Measurements from ENCODE around the gene GJC2.
"Not testable (repeated sequence)": the region's sequence is repeated elsewhere in the genome, so short reads cannot be mapped to it uniquely, and the experiment has no call there.

GJC2 gene

DNA sequence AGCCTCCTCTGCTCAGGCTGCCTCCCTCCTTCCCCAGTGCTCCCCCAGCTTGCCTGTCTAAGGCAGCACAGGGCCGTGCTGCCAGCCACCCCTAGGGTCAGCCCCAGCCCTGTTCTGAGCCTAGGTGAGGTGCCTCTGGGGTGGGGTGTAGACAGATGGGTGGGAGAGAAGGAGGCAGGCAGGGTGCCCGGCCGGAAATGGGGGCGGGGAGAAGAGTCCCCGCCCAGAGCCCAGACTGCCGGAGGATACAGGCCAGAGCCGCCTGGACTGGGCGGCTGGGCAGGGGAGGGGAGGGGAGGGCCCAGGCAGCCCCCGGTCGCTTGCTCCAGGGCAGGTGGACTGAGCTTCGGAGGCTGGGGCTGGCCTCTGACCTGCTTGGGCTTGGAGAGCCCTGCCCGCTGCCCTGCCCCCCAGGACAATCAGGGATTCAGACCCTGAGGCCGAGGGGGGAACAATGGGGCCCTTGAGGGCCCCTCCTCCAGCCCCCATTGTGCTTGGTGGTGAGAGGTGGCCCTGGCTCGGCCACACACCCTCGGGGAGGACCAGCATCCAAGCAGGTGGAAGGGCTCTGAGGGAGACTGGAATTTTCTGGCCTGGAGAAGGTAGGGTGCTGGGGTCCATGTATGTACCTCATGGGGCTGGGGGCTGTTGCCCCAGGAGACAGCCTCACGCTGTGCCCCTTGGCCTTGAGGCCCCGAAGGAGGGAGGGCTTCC, at the start of gene GJC2:
GJC2 (plus strand) TSS at position 525 of the 714 bp plus-strand sequence. CDS start 7,829 bp downstream, outside the sequence.
- DNase-seq (ENCODE audit: low spot score) = peak; percentile 64

DNA sequence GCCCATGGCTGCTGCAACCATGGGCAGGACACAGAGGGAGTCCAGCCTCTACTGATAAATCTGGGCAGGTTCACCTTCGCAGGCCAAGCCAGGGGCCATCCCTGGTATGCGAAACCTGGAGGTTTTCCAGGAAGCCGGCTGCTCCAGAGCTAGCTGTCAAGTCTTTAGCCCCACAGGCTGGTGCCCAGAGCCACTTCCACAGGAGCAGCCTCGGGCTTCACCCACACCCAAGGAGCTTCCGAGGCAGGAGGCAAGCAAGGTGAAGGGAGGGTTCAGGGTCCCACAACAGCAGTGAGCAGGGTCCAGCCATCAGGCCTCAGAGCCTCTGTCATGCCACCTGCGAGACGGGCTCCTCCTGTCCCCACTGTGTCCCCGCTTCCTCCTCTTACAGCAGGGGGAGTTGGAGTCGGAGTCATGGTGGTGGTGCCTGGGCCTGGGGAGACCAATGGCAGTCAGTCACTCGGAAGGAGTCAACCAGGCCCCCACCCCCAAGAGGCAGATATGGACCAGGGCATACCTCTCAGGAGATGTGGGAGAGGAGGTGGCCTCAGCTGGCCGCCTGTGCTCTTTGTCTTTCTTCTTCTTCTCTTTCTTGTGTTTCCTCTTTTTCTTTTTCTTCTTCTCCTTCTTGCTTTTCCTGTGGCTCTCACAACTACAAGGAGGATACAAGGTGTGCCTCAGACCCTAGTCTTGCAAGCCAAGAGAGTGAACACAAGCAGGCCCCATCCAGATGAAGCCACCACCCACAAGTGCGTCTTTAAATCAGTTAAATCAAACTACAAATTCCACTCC, 48.7 kb upstream of the GJC2 start:
- no peak for DNase-seq (ENCODE audit: low spot score)

DNA sequence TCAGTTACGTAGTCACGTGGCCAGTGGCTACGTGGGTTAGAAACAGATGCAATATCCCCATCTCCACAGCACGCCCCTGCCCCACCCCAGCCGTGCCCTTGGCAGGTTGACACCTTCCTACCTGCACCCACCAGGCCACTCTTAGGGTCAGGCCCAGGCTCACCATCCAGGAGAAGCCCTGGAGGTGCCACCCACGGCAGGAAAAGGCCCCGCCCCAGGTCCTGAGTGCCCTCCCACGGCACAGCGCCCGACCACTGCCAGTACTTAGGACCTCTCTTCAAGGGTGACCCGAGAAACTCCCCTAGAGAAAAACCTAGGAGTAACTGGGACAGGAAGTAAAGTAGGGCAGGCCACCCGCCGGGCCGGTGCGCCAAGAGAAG, 48.1 kb upstream of the GJC2 start:
- no peak for DNase-seq (ENCODE audit: low spot score)

DNA sequence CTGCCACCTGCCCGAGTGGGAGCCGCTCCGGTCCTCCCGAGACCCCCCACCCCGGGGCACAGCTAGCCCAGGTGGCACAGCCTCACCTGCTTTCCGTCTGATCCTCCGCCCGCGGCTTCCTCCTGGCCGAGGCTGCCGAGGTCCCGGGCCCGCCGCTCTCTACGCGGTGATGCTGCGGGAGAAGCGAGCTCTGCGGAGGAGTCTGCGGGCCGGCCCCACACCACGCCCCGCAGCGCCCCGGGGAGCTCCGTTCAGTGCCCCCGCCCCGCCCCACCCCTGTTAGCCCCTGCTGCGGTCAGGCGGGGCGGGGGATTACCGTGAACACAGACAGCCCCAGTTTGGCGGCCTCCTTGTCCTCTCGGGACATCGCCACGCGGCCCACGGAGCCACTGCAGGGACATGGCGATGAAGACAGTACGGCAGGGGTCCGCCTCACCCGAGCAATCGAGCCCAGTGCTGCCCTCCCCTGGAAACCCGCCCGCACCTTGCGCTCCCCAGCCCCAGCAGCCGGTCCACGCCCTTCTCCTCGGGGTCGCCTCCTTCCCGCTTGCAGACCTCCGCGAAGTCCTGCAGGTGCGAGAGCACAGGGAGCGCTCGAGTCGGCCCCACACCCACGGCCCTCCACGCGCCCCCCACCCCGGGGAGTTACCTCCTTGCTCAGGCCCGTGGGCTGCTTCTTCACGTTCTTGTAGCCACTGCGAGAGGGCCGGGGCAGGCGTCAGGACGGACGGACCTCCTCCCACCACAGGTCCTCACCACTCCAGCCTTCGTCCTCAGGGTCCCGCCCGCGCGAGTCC, 47.5 kb upstream of the GJC2 start:
- no peak for DNase-seq (ENCODE audit: low spot score)

DNA sequence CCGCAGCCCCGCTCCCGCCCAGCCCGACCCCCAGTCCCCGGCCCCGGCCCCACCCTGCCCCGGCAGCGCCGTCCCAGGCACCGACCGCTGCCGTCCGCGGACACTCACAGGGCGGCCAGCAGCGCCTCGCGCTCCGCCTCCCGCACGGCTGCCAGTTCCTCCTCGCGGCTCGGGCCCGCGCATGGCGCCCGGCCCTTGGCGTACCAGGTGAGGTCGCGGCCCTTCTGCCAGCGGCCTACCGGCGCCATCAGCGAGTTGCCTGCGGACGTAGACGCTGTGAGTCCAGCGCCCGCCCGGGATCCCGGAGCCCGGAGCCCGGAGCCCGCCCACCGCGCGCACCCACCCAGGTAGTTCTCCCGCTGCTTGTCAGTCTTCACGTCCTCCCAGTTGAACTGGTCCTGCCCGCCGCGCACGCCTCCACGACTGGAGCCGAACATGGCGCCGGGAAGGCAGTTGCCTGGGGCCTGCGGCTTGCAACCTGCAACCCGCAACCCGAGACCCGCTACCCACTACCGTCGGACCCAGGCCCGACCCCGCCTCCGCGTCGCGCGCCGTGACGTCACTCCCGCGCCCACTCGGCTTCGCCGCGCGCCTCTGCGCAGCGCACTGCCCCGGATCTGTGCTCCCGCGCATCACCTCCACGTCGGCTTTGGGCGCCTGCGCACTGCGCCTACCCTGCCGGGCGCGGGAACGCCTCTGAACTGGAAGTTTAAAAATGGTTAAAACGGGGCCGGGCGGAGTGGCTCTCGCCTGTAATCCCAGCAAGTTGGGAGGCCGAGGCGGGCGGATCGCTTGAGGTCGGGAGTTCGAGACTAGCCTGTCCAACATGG, 46.7 kb upstream of the GJC2 start, which contains the start of gene C1orf35:
C1orf35 (minus strand) TSS at position 535 of the 830 bp plus-strand sequence; CDS start at position 437, 98 bp downstream.
- DNase-seq (ENCODE audit: low spot score) = peak; percentile 89

DNA sequence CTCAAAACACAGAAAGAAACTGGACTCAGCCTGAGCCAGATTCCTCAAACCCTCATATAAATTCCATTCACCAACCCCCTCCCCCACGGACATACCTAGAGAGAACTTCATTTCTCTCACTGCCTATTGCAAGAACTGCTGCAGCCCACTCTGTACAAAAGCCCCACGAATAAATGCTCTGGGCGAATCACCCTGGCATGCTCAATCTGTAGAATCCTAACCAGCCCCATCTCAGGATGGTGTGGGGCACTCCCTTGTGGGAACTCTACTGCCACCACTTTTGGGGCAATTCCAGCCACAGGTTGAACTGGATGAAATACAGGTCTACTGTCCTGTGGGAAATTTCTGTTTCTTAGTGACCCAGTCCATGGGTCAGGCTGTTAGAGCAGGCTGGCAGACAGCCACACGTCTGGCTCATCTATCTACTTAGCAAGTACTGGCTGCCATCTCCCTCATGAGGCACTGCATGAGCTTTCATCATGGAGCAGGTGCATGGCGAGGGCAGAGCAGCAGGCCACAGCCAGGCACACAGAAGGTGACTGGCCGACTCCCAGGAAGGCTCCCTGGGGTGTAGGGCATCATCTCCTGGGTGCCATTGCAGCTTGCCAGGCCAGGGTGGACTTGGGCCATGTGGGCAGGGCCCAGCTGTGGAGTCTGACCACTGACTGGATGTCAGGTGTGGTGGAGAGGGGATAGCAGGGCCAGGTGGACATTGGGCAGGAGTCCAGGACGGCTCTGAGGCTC, 45.0 kb upstream of the GJC2 start:
- no peak for DNase-seq (ENCODE audit: low spot score)

DNA sequence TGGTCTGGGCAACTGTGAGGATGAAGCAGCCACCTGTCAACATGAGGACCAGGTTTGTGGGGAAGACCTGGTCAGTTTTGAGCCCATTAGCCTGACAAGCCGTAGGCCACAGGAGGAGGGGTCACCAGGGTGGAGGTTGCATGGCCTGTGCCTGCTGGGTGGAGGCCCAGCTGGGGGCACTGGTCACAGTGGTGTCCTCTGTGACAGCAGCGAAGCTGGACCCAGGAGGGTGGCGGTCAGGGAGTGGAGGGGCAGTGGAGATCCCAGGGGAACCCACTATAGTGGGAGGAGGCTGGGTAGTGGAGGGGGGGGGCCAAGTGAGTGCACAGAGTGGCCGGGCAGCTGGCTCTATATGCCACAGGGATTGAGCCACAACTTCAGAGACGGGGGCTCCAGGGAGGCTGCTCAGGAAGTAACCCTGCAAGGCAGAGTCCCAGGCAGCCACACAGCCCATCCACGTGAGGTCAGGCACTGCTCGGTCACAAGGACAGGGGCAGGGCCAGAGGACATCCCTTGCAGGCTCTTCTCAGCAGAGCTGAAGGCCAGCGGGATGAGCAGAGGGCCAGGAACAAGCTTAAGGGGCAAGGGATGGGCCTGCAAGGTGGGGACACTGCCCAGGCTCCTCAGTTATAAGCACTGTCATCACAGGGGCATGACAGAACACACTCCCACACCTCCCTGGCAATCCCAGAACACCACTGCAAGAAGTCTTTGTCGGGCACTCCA, 44.3 kb upstream of the GJC2 start:
- no peak for DNase-seq (ENCODE audit: low spot score)

DNA sequence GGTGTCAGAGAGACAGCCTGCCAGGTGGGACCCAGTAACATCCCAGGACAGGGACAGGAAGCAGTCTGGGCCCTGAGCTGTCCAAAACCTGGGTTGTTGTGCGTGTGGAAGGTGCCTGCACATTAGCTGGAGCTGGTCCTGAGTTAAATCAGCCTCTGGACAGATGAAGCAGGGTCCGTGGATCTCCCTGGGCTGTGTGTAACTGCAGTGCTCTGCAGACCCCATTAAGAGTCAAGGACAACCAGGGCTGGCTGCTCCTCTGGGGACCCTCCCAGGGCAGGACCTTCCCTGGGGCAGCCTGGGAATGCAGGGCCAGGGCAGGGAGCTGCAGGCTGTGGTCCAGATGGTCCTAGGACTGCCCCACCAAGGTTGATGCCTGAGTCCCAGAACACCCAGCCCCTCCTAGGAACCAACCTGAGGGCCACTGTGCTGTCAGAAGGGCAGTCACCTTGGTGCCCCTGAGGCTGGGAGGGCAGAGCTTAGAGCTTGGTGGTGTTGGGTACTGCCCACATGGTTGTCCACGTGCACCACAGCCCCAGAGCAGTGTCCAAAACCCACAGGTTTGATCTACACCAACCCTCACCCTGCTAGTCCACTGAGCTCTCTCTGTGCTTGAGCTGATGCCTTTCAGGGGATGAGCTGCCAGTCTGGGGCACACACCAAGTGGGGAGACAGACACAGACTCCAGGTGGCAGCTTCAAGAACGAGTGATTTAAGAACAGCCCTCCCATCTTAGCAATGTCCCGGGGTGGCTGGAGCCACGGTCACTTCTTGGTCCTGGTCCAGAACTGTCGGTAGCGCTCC, 43.5 kb upstream of the GJC2 start:
- no peak for DNase-seq (ENCODE audit: low spot score)

DNA sequence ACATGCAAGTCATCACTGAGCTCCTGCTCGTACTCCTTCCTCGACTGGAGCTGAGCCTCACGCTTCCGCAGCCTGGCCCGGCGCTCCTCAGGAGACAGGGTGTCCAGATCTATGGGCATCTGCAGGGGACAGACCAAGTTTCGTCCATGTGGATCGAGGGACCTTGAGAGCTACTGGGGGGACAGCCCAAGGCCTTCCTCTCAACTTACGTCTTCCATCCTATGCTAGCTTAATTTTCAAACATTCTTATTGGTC, 43.0 kb upstream of the GJC2 start:
- DNase-seq (ENCODE audit: low spot score) = no peak

DNA sequence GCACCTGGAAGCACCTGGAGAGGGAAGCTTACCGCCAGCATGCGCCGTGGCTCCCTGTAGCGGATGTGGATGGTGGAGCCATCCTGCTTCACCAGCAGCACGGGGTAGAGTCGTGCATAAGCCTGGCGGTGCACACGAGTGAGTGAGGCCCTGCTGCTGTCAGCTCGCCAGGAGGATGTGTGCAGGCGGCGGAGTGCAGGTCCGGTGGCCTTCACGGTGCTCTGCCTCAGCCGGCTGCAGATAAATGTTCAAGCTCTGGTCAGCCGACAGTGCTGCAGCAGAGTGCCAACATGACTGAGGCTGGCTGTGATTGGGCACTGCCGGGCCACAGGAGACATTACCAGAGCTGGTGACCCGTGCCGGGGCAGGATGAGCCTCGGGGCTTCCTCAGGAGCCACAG, 42.1 kb upstream of the GJC2 start:
- no peak for DNase-seq (ENCODE audit: low spot score)

DNA sequence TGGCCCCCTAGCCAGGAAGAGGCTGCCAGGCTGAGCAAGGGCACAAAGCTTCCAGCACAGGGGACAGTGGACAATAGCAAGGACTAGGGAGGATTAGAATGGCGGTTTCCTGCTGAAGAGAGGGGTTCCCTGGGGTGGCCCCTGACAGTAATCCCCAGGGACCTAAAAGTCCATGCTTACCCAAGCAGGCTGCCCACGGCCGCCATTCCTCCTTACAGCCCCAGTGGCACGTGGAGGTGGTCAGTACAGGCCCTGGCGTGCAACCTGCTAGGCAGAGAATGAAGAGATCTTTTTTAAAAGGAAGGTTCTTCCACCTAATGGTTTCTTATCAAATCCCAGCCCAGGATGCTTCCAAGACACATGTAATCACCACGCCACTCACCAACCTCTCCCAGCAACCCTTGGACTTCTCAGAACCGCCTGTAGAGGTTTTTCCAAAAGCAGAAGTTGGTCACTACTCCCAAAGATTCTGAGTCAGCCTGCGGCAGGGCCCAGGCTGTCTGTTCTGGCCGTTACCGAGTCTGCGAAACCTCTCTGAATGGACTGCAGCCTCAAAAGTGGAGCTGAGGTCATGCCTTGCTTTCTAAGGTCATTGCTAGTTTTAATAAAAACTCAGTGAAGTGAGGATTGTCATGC, 41.6 kb upstream of the GJC2 start:
- no peak for DNase-seq (ENCODE audit: low spot score)

DNA sequence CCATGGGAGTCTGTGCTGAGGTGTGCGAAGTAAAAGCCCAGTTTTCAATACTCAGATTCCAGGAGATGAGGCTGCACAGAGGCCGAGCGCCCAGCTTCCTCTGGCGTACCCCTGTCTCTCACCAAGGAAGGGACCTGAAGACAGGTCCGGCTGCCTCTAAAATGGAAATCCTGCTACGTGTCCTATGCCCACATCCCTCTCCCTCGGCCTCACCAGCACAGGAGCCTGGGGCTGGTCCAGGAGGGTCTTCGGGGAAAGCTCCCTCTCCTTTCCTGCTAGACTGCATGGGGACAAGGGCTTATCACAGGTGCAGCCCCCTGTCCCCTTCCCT, 41.0 kb upstream of the GJC2 start:
- DNase-seq (ENCODE audit: low spot score) = no peak

DNA sequence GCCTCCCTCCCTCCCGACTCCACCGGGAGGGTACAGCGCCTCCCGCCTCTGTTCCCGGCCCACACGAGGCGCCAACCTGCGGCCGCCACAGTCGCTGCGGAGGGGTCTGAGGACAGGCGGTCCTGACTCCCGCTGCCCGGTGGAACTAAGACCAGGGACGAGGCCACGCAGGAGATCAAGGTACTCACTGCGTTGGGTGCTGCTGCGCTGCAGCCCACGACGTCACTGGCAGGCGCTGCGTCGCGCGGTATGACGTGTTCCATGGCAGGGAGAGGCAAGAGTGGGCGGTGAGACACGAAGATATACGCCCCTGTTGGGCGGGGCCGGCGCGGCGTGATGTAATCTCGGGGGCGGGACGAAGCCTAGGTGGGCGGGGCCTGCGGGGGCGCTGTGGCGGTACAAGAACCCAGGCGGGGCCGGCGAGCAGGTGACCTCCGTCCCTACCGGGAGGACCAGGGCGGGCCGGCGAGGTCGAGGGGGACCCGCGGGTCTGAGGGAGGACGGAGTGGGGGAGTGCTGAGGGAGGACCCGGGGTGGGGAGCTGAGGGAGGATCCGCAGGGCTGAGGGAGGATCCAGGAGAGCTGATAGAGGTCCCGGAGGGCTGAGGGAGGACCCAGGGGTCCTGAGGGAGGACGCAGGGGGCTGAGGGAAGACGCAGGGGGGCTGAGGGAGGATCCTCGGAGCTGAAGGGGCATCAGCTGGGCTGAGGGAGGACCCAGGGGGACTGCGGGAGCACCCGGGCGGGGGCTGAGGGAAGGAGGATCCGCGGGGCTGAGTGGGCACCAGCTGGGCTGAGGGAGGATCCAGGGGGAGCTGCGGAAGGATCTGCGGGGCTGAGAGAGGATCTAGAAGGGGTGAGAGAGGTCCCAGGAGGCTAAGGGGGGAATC, 40.4 kb upstream of the GJC2 start, which contains the start of gene MRPL55:
MRPL55 (minus strand) TSS at position 227 of the 889 bp plus-strand sequence. CDS start 1,039 bp downstream, outside the sequence.
- DNase-seq (ENCODE audit: low spot score) = peak; percentile 98

DNA sequence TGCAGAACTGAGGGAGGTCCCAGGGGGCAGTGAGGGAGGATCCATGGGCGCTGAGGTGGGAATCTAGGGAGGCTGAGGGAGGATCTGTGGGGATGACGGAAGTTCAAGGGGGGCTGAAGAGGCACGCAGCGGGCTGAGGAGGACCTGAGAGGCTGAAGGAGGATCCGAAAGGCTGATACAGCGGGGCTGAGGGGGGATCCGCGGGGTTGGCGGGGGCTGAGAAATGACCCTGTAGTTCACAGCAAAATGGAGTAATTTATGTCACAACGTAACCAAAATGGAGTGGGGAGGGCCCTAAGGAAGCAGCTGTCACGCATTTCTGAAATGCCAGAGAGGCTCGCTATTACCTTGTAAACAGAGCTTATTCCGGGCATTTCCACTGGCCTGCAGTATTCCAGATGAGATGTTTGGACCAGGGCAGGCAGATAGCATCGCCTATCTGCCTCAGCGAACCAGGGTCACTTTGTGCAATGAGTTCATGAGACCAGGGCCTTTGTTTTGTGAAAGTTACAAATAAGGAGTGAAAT, 39.7 kb upstream of the GJC2 start:
- no peak for DNase-seq (ENCODE audit: low spot score)

DNA sequence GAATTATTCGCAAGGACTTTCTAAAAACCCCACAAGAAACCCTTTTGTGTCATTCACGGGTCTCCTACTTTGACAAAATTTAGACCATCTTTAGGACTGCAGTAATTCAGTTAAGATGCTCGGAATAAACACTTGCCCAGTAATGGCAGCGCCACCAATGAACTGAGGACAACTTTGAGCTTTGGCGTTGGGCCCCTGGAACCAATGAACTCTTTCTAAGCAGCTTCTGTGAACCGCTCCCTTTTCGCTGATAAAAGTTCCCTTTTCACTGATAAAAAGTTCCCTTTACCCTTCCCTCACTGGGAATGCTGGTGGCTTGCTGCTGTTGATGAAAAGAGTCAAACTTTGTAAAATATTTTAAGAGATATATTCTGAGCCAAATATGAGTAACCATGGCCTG, 39.2 kb upstream of the GJC2 start:
- DNase-seq (ENCODE audit: low spot score) = no peak

DNA sequence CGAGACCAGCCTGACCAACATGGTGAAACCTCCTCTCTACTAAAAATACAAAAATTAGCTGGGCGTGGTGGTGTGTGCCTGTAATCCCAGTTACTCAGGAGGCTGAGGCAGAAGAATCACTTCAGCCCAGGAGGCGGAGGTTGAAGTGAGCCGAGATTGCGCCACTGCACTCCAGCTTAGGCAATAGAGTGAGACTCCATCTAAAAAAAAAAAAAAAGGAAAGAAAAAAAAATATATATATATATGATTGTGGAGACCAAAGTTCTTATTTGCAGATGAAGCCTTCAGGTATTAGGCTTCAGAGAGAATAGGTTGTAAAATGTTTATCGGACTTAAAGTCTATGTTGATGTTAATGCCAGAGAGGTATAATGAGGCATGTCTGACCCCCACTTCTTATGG, 38.4 kb upstream of the GJC2 start:
- DNase-seq (ENCODE audit: low spot score) = not testable (repeated sequence)

DNA sequence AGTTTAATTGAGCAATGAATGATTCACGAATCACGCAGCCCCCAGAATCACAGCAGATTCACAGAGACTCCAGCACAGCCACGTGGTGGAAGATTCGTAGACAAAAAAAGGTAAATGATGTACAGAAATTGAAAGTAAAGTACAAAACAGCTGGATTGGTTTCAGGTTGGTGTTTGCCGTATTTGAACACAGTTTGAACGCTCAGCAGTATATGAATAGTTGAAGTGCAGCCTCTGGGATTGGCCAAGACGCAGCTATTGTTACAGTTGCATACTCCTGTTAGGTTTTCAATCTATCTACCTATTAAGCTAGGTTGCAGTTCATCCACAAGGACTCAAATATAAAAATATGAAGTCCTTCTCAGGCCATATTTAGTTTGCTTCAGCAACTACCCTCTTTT, 37.6 kb upstream of the GJC2 start:
- no peak for DNase-seq (ENCODE audit: low spot score)

DNA sequence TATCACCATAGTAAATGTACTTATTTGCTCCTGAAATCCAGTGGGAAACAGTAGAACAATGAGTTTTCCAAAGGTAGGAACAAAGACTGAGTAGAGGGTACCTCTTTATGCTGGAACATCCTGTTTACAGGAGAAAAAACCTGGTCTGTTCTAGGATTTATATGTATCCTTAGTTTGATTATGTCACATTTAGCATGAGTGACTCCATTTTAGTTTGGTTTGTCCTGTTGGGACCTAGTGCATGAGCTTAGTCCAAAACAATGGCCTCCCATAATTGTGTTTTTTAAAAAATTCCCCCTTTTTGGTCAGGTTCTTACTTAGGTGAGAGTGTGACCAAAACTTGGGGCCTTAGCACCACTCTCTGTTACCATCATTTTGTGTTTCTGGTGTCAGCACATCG, 37.1 kb upstream of the GJC2 start:
- DNase-seq (ENCODE audit: low spot score) = no peak

Measured in putamen (tissue), 1 donor.